Vagina (tissue), 2 donors: ENCODE results near the gene ITGAE.

ENCODE experiments used
- CTCF ChIP-seq, 3 experiments: fragments of 450-650 bp in 2 of 3; fragments of 200-600 bp in 1 of 3; sonication (generic) in 1 of 3; IDR thresholded peaks; one replicate each; pipeline ENCODE4 v1.5.1; 2017 to 2019; ENCODE audit warnings: antibody characterized with exemption in 3 of 3, mild to moderate bottlenecking in 2 of 3, moderate library complexity in 2 of 3
- POLR2A ChIP-seq, 2 donors: fragments of 450-650 bp; IDR thresholded peaks; one replicate each; pipeline ENCODE4 v1.6.1; 2017; ENCODE audit warnings: antibody characterized with exemption in 2 of 2, mild to moderate bottlenecking in 2 of 2, moderate library complexity in 2 of 2
- POLR2AphosphoS5 ChIP-seq, 2 donors: sonication (generic); formaldehyde crosslinking; IDR thresholded peaks; one replicate each; pipeline ENCODE4 v1.9.0; 2017; ENCODE audit warnings: antibody characterized with exemption in 2 of 2, mild to moderate bottlenecking in 2 of 2, low read depth in 1 of 2; ENCODE audit not compliant: insufficient read depth in 1 of 2

GRCh38 chr17:3828151-3828851, 27.3 kb upstream of the ITGAE start:
- TF ChIP-seq CTCF (IDR thresholded peaks at IDR 0.05) (no peak), POLR2AphosphoS5 (IDR thresholded peaks at IDR 0.05; ENCODE audit: insufficient read depth in 1 of 2, low read depth in 1 of 2) (no peak), POLR2A (IDR thresholded peaks at IDR 0.05) (no peak)
